H1 (cell line): ENCODE measurements around the gene DYRK2. TPM values are rescaled to one million over a fixed set of nuclear protein-coding genes. Genes with fewer than 3 reads are reported as not detected.

Experiments used
- KDM5A ChIP-seq: fragments of 200-600 bp; IDR thresholded peaks from 2 replicates; pipeline ENCODE4 v1.7.1; 2012; ENCODE audit warnings: mild to moderate bottlenecking, low read length, inconsistent platforms, mixed read lengths
- SP1 ChIP-seq: IDR thresholded peaks from 2 replicates; pipeline ENCODE4 v1.6.1; 2011; ENCODE audit warnings: low read depth, low read length
- polyA plus RNA-seq, 7 experiments: library from polyadenylated mRNA; depleted of rRNA in 3 of 7; stranded (reverse) in 5 of 7; unstranded in 2 of 7; fragments of >200 nt in 5 of 7; fragments of 200-250 nt in 2 of 7; gene quantifications; 1 replicate in 5 of 7; 2 replicates in 1 of 7; 4 replicates in 1 of 7; pipeline versions ENCODE4 v1.2.1 to v1.2.3, GENCODE V29; 2011 to 2013; ENCODE audit warnings: missing spikeins in 2 of 7, mixed read lengths in 2 of 7
- total RNA-seq: library from RNA; stranded (reverse); fragmentation: NEBNext Ultra II Directional; extraction: Animal tissue kit (Norgen Biotek cat#: 25700); gene quantifications from 2 replicates; pipeline ENCODE4 v1.2.1, GENCODE V29; 2021
- TF ChIP-seq, protein P1 (sequence below): IDR thresholded peaks from 2 replicates; pipeline ENCODE4 v1.6.1; 2012; ENCODE audit warnings: inconsistent platforms

DYRK2 gene
- total and polyA plus RNA-seq, 2 of the 8 experiments (the other 6 are each of a cell fraction or from before 2014, with no cell fraction given) = 11.2 to 31.6 TPM

GRCh38 chr12:67634303-67634761 lies 14.2 kb upstream of the DYRK2 start (continued):
- TF ChIP-seq KDM5A = no peak
- TF ChIP-seq, protein P1, sequence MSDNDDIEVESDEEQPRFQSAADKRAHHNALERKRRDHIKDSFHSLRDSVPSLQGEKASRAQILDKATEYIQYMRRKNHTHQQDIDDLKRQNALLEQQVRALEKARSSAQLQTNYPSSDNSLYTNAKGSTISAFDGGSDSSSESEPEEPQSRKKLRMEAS = no peak
- no peak for TF ChIP-seq SP1
